Measurements from ENCODE around the gene VEPH1.

VEPH1 gene

DNA sequence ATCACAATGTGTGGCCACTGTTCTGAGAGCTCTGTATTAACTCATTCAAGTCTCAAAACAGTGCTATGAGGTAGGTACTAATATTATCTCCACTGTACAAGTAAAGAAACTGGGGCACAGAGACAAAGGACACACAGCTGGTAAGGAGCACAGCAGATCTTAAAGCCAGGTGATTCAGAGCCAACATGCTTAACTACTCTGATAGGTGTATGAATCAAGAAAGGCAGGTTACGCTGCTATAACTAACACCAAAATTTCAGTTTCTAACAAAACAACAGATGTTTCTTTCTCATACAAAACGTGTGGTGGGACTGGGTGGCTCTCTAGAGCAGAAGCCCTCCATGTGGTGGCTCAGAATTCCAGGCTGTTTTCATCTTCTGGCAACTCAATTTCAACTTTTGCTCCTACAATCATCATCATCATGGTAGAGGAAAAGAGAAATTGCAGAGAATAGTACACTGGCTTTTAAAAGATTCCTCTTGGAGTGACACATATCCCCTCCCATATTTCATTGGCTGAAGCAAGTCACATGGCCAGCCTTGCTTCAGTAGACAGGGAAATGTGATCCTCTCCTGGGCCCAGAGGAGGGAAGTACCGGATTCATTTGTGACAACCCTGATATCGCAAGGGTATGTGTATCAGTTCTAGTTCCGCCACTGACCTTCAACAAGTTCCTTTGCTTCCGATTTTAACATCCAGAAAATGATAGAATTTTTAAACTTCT, 192.7 kb downstream of the VEPH1 start:
- no peak overlapping the region for H3K27ac ChIP-seq (ENCODE audit: low read depth, low read length)
- no peak overlapping the region for H4K8ac ChIP-seq (ENCODE audit: low read depth, low read length)
- H2BK120ac ChIP-seq (ENCODE audit: low read depth, low read length), result no peak overlapping the region
- no peak overlapping the region for H4K5ac ChIP-seq (ENCODE audit: low read length)
- H2BK5ac ChIP-seq (ENCODE audit: low read length), result no peak overlapping the region
- H2BK15ac ChIP-seq (replicated peaks; ENCODE audit: low read depth), result no peak overlapping the region
- no peaks in the 10 kb centered on the region for H3K27me3 ChIP-seq (ENCODE audit: insufficient read depth, low read length, poor library complexity)
- H3K56ac ChIP-seq (ENCODE audit: low read length), result no peak overlapping the region
- no peak overlapping the region for H3K9ac ChIP-seq (ENCODE audit: low read length)
- H3K4me1 ChIP-seq (ENCODE audit: control insufficient read depth, low read depth, low read length), result no peaks in the 10 kb centered on the region
- H3K23ac ChIP-seq (ENCODE audit: low read length), result no peak overlapping the region
- no peaks in the 10 kb centered on the region for H3K36me3 ChIP-seq (ENCODE audit: control insufficient read depth, insufficient read depth, low read length)
- DNase-seq, result peak; percentile 15
- H3K4ac ChIP-seq (ENCODE audit: low read depth, low read length), result no peak overlapping the region
- no peaks in the 10 kb centered on the region for H3K79me2 ChIP-seq (ENCODE audit: control insufficient read depth, insufficient read depth, low read length)
- no peaks in the 10 kb centered on the region for H3K79me1 ChIP-seq (ENCODE audit: low read length)
- no CpG with 5 or more reads among the region's 6 CpGs for WGBS (ENCODE audit: extremely low coverage, insufficient coverage, low lambda C conversion rate)
- H2AK5ac ChIP-seq (ENCODE audit: low read length), result no peak overlapping the region
- H3K4me2 ChIP-seq (ENCODE audit: low read length), result no peak overlapping the region
- no peak overlapping the region for H3K18ac ChIP-seq (ENCODE audit: low read length)
- H3K4me3 ChIP-seq (ENCODE audit: low read length), result no peak overlapping the region

DNA sequence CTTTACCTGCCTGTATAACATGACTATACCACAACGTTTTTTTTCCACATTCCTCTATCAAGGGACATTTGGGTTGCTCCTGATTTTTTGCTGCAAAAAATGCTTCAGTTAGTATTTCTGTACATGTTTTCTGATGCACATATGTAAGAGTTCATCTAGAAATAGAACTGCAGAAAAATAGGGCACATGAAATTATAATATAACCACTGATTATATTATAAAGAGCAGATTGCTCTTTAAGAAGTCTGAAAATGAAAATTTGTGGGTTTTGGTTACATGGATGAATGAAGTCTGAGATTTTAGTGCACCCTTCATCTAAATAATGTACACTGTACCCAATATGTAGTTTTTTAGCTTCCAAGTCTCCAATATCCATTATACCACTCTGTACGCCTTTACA, 196.7 kb downstream of the VEPH1 start:
- H3K27ac ChIP-seq (ENCODE audit: low read depth, low read length), result no peak overlapping the region
- H2BK5ac ChIP-seq (ENCODE audit: low read length), result no peak overlapping the region
- H3K4me3 ChIP-seq (ENCODE audit: low read length), result no peak overlapping the region
- H2BK15ac ChIP-seq (replicated peaks; ENCODE audit: low read depth), result no peak overlapping the region
- no peak overlapping the region for H3K56ac ChIP-seq (ENCODE audit: low read length)
- no peaks in the 10 kb centered on the region for H3K27me3 ChIP-seq (ENCODE audit: insufficient read depth, low read length, poor library complexity)
- no peak overlapping the region for H4K8ac ChIP-seq (ENCODE audit: low read depth, low read length)
- no peaks in the 10 kb centered on the region for H3K36me3 ChIP-seq (ENCODE audit: control insufficient read depth, insufficient read depth, low read length)
- no peak overlapping the region for H3K9ac ChIP-seq (ENCODE audit: low read length)
- H3K79me1 ChIP-seq (ENCODE audit: low read length), result no peaks in the 10 kb centered on the region
- no peak overlapping the region for H3K4me2 ChIP-seq (ENCODE audit: low read length)
- no CpG with 5 or more reads among the region's 2 CpGs for WGBS (ENCODE audit: extremely low coverage, insufficient coverage, low lambda C conversion rate)
- H3K23ac ChIP-seq (ENCODE audit: low read length), result no peak overlapping the region
- no peak for DNase-seq
- H3K4me1 ChIP-seq (ENCODE audit: control insufficient read depth, low read depth, low read length), result no peaks in the 10 kb centered on the region
- H2AK5ac ChIP-seq (ENCODE audit: low read length), result no peak overlapping the region
- H2BK120ac ChIP-seq (ENCODE audit: low read depth, low read length), result no peak overlapping the region
- no peak overlapping the region for H4K5ac ChIP-seq (ENCODE audit: low read length)
- no peak overlapping the region for H3K4ac ChIP-seq (ENCODE audit: low read depth, low read length)
- no peaks in the 10 kb centered on the region for H3K79me2 ChIP-seq (ENCODE audit: control insufficient read depth, insufficient read depth, low read length)
- H3K18ac ChIP-seq (ENCODE audit: low read length), result no peak overlapping the region

DNA sequence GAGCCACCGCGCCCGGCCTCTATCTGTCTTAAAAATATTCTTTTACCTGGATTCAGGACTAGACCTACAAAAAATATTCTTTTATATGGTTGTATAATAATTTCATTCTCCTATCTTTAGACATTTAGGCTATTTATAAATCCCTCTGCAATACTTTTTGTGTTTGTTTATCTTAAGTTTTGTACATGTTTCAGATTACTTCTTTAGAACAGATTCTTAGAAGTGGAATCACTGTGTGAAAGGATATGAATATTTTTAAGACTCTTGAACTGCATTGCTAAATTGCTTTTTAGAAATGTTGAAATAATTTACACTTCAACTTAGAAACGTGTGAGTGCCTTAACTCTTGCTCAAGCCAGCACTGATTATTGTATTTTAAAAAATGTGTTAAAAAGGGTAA, 197.8 kb downstream of the VEPH1 start:
- Histone ChIP-seq H3K56ac (ENCODE audit: low read length) (no peak overlapping the region), H2BK5ac (ENCODE audit: low read length) (no peak overlapping the region), H3K9ac (ENCODE audit: low read length) (no peak overlapping the region), H3K36me3 (ENCODE audit: control insufficient read depth, insufficient read depth, low read length) (no peaks in the 10 kb centered on the region), H2AK5ac (ENCODE audit: low read length) (no peak overlapping the region), H2BK120ac (ENCODE audit: low read depth, low read length) (no peak overlapping the region), H3K79me2 (ENCODE audit: control insufficient read depth, insufficient read depth, low read length) (no peaks in the 10 kb centered on the region), H3K79me1 (ENCODE audit: low read length) (no peaks in the 10 kb centered on the region), H4K8ac (ENCODE audit: low read depth, low read length) (no peak overlapping the region), H2BK15ac (replicated peaks; ENCODE audit: low read depth) (no peak overlapping the region), H3K4me3 (ENCODE audit: low read length) (no peak overlapping the region), H3K27ac (ENCODE audit: low read depth, low read length) (no peak overlapping the region), H3K27me3 (ENCODE audit: insufficient read depth, low read length, poor library complexity) (no peaks in the 10 kb centered on the region), H3K23ac (ENCODE audit: low read length) (no peak overlapping the region), H3K4me1 (ENCODE audit: control insufficient read depth, low read depth, low read length) (no peaks in the 10 kb centered on the region), H3K18ac (ENCODE audit: low read length) (no peak overlapping the region), H3K4ac (ENCODE audit: low read depth, low read length) (no peak overlapping the region), H4K5ac (ENCODE audit: low read length) (no peak overlapping the region), H3K4me2 (ENCODE audit: low read length) (no peak overlapping the region)
- no CpG with 5 or more reads among the region's 4 CpGs for WGBS (ENCODE audit: extremely low coverage, insufficient coverage, low lambda C conversion rate)
- DNase-seq, result no peak

DNA sequence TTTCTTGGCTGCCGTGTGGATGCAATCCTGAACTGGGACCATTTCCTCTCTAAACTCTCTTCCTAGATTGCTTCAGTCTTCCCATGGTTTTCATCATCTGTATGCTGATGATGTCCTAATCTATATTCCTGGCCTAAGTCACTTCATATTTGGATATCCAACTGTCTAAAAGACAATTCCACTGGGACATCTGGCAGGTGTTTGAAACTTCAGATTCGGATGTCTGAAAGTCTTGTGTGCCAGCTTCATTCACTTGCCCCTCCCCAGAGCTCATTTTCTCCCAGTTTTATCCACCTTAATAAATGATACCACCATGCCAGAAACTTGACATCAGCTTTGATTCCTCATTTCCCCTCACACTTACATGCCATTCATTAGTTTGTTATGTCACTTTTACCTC, 201.5 kb downstream of the VEPH1 start:
- no peaks in the 10 kb centered on the region for H3K79me2 ChIP-seq (ENCODE audit: control insufficient read depth, insufficient read depth, low read length)
- H3K4me1 ChIP-seq (ENCODE audit: control insufficient read depth, low read depth, low read length), result no peaks in the 10 kb centered on the region
- H2BK120ac ChIP-seq (ENCODE audit: low read depth, low read length), result no peak overlapping the region
- no peak overlapping the region for H3K4ac ChIP-seq (ENCODE audit: low read depth, low read length)
- DNase-seq, result no peak
- no peak overlapping the region for H3K23ac ChIP-seq (ENCODE audit: low read length)
- no peak overlapping the region for H4K5ac ChIP-seq (ENCODE audit: low read length)
- no CpG with 5 or more reads among the region's 2 CpGs for WGBS (ENCODE audit: extremely low coverage, insufficient coverage, low lambda C conversion rate)
- no peaks in the 10 kb centered on the region for H3K27me3 ChIP-seq (ENCODE audit: insufficient read depth, low read length, poor library complexity)
- H3K79me1 ChIP-seq (ENCODE audit: low read length), result no peaks in the 10 kb centered on the region
- H3K18ac ChIP-seq (ENCODE audit: low read length), result no peak overlapping the region
- H2BK5ac ChIP-seq (ENCODE audit: low read length), result no peak overlapping the region
- H2BK15ac ChIP-seq (replicated peaks; ENCODE audit: low read depth), result no peak overlapping the region
- no peak overlapping the region for H3K56ac ChIP-seq (ENCODE audit: low read length)
- H3K4me3 ChIP-seq (ENCODE audit: low read length), result no peak overlapping the region
- no peak overlapping the region for H2AK5ac ChIP-seq (ENCODE audit: low read length)
- no peak overlapping the region for H4K8ac ChIP-seq (ENCODE audit: low read depth, low read length)
- H3K27ac ChIP-seq (ENCODE audit: low read depth, low read length), result no peak overlapping the region
- no peak overlapping the region for H3K4me2 ChIP-seq (ENCODE audit: low read length)
- H3K9ac ChIP-seq (ENCODE audit: low read length), result no peak overlapping the region
- H3K36me3 ChIP-seq (ENCODE audit: control insufficient read depth, insufficient read depth, low read length), result no peaks in the 10 kb centered on the region

DNA sequence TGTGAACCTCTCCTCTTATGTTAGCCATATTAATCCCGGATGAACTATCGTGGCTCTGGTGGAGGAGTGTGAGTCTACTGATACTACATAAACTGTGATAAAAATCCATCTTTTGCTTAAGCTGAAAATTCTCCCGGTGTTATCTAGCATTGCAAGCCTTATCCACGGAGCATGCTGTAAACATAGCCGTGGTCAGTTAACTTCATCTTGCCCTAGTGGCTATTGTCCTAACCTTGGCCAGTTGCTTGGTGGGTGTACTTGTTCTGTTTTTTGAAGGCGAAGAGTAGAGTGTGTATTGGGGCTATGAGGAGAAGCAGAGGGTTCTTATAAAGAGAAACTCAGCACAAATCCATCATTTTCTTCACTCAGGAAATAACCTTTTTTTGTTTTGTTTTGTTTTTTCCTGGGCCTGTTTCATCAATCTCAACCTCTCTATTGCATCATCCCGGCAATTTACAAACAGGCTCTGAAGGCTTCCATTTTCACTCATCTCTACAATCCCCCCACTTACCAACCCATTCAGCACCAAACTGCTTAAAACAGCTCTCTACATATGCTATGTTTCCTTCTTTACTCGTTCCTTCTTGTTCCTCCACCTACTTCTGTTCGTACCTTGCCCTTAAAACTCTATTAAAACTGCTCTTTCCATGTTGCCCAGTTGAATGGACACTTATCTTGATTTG, 202.1 kb downstream of the VEPH1 start:
- H2BK120ac ChIP-seq (ENCODE audit: low read depth, low read length), result no peak overlapping the region
- H3K79me2 ChIP-seq (ENCODE audit: control insufficient read depth, insufficient read depth, low read length), result no peaks in the 10 kb centered on the region
- no peaks in the 10 kb centered on the region for H3K4me1 ChIP-seq (ENCODE audit: control insufficient read depth, low read depth, low read length)
- no peak overlapping the region for H3K9ac ChIP-seq (ENCODE audit: low read length)
- WGBS (ENCODE audit: extremely low coverage, insufficient coverage, low lambda C conversion rate), result 100% methylated on average over 1 of the region's 9 CpGs
- H3K4me2 ChIP-seq (ENCODE audit: low read length), result no peak overlapping the region
- no peak overlapping the region for H4K5ac ChIP-seq (ENCODE audit: low read length)
- DNase-seq, result no peak
- H3K27me3 ChIP-seq (ENCODE audit: insufficient read depth, low read length, poor library complexity), result no peaks in the 10 kb centered on the region
- H4K8ac ChIP-seq (ENCODE audit: low read depth, low read length), result no peak overlapping the region
- no peak overlapping the region for H2BK15ac ChIP-seq (replicated peaks; ENCODE audit: low read depth)
- H3K18ac ChIP-seq (ENCODE audit: low read length), result no peak overlapping the region
- H3K36me3 ChIP-seq (ENCODE audit: control insufficient read depth, insufficient read depth, low read length), result no peaks in the 10 kb centered on the region
- H3K79me1 ChIP-seq (ENCODE audit: low read length), result no peaks in the 10 kb centered on the region
- H3K4ac ChIP-seq (ENCODE audit: low read depth, low read length), result no peak overlapping the region
- no peak overlapping the region for H3K27ac ChIP-seq (ENCODE audit: low read depth, low read length)
- H2AK5ac ChIP-seq (ENCODE audit: low read length), result no peak overlapping the region
- no peak overlapping the region for H3K4me3 ChIP-seq (ENCODE audit: low read length)
- no peak overlapping the region for H3K56ac ChIP-seq (ENCODE audit: low read length)
- no peak overlapping the region for H3K23ac ChIP-seq (ENCODE audit: low read length)
- no peak overlapping the region for H2BK5ac ChIP-seq (ENCODE audit: low read length)

All from mesendoderm (in vitro differentiated cells).